GM12878 (cell line): Measurements from ENCODE around the gene CHPF2. TPM values are rescaled to one million over a fixed set of nuclear protein-coding genes. Genes with fewer than 3 reads are reported as not detected.

ENCODE experiments used
- ATAC-seq: fragments of 200-7000 bp; cut with Tn5 transposase; 3 replicates; pipeline ENCODE4 v1.9.1; 2020; ENCODE audit warnings: mild to moderate bottlenecking, moderate library complexity
- BruUV-seq: library from RNA; stranded (reverse); fragments of 400-500 nt; replicated peaks from 2 replicates; lab custom pipeline; 2021; lab: Mats Ljungman, UMichigan
- CTCF ChIA-PET: fragments of 300-600 bp; sonication (Branson Sonifier 250); formaldehyde crosslinking; extraction: SDS; loops from one replicate; lab custom pipeline; 2021; ENCODE audit warnings: inconsistent platforms; lab: Yijun Ruan, JAX
- POLR2A ChIA-PET: fragments of 350-600 bp; formaldehyde crosslinking; extraction: SDS; loops from one replicate; lab custom pipeline; 2021; ENCODE audit warnings: inconsistent platforms; lab: Charles Lee
- RAD21 ChIA-PET: fragments of 300-600 bp; sonication (Branson Sonifier 250); formaldehyde crosslinking; loops from one replicate; lab custom pipeline; 2023; ENCODE audit warnings: antibody characterized with exemption; ENCODE audit not compliant: unreplicated experiment; lab: Charles Lee
- SMC1A ChIA-PET: fragments of 300-600 bp; sonication (Branson Sonifier 250); formaldehyde crosslinking; loops from one replicate; lab custom pipeline; 2023; ENCODE audit not compliant: unreplicated experiment, uncharacterized antibody; lab: Charles Lee
- DNase-seq: peaks from one replicate; pipeline ENCODE4 v3.0.0-alpha.2; 2011; ENCODE audit warnings: low read depth, low spot score
- FAIRE-seq: peaks from 3 replicates; lab custom pipeline; 2011; peaks lifted over from hg19 to GRCh38; lab: Jason Lieb, UNC
- H2AFZ ChIP-seq: 2 replicates; pipeline ENCODE4 v1.6.0; 2011; ENCODE audit warnings: low read depth, low read length, control low read depth; ENCODE audit not compliant: control insufficient read depth
- H3K27ac ChIP-seq: 2 replicates; pipeline ENCODE4 v1.5.1; 2011; ENCODE audit warnings: control low read depth; ENCODE audit not compliant: control insufficient read depth, insufficient read depth
- H3K27me3 ChIP-seq, 2 experiments: replicated peaks in 1 of 2; 2 replicates each; pipeline versions ENCODE4 v1.6.0 to v1.6.1; 2011; ENCODE audit warnings: low read length in 1 of 2; ENCODE audit not compliant: control insufficient read depth in 2 of 2, insufficient read depth in 2 of 2
- H3K36me3 ChIP-seq, 2 experiments: 2 replicates each; pipeline ENCODE4 v1.5.1; 2011; ENCODE audit warnings: low read length in 1 of 2; ENCODE audit not compliant: control insufficient read depth in 2 of 2, insufficient read depth in 2 of 2
- H3K4me1 ChIP-seq: 2 replicates; pipeline ENCODE4 v1.6.1; 2011; ENCODE audit warnings: mild to moderate bottlenecking, low read length, moderate library complexity, mixed read lengths; ENCODE audit not compliant: control insufficient read depth, insufficient read depth
- H3K4me2 ChIP-seq: 2 replicates; pipeline ENCODE4 v1.6.0; 2011; ENCODE audit warnings: control low read depth; ENCODE audit not compliant: control insufficient read depth, insufficient read depth
- H3K4me3 ChIP-seq: fragments of 200-600 bp; sonication (generic); 2 replicates; pipeline ENCODE4 v1.5.1; 2016
- H3K79me2 ChIP-seq: 2 replicates; pipeline ENCODE4 v1.6.0; 2011; ENCODE audit warnings: low read length; ENCODE audit not compliant: control insufficient read depth, insufficient read depth
- H3K9ac ChIP-seq: 2 replicates; pipeline ENCODE4 v1.8.0; 2011; ENCODE audit warnings: low read length, control low read depth, mixed read lengths; ENCODE audit not compliant: control insufficient read depth, insufficient read depth
- H3K9me3 ChIP-seq: replicated peaks from 3 replicates; pipeline ENCODE4 v1.5.1; 2011; ENCODE audit warnings: mild to moderate bottlenecking, low read length; ENCODE audit not compliant: control insufficient read depth, insufficient read depth
- H4K20me1 ChIP-seq: 2 replicates; pipeline ENCODE4 v1.6.0; 2011; ENCODE audit not compliant: control insufficient read depth, insufficient read depth
- ASH2L ChIP-seq: fragments of 300-600, 200-600 bp; sonication (generic); IDR thresholded peaks from 2 replicates; pipeline ENCODE4 v1.6.1; 2017; ENCODE audit warnings: low read depth, mild to moderate bottlenecking, borderline replicate concordance
- ATF3 ChIP-seq: IDR thresholded peaks from 2 replicates; pipeline ENCODE4 v1.6.1; 2011; ENCODE audit warnings: low read depth, mild to moderate bottlenecking, low read length, moderate library complexity, borderline replicate concordance; ENCODE audit errors: extremely low read depth
- CHD2 ChIP-seq: IDR thresholded peaks from 2 replicates; pipeline ENCODE4 v1.6.1; 2011; ENCODE audit warnings: low read depth, low read length, improper control_type of control experiment, borderline replicate concordance
- DPF2 ChIP-seq: fragments of 450-650 bp; IDR thresholded peaks from 2 replicates; pipeline ENCODE4 v1.6.1; 2017; ENCODE audit warnings: mild to moderate bottlenecking
- KDM1A ChIP-seq: fragments of 200-600 bp; sonication (generic); IDR thresholded peaks from 2 replicates; pipeline ENCODE4 v1.6.1; 2016; ENCODE audit warnings: borderline replicate concordance
- MYB ChIP-seq: fragments of 150-350 bp; IDR thresholded peaks from 2 replicates; pipeline ENCODE4 v1.6.1; 2014; ENCODE audit warnings: mild to moderate bottlenecking, low read depth, low read length, borderline replicate concordance
- PKNOX1 ChIP-seq: fragments of 450-650 bp; IDR thresholded peaks from 2 replicates; pipeline ENCODE4 v1.6.1; 2016; ENCODE audit warnings: mild to moderate bottlenecking
- POLR2AphosphoS2 ChIP-seq: IDR thresholded peaks from 2 replicates; pipeline ENCODE4 v1.6.1; 2011; ENCODE audit warnings: low read depth, mild to moderate bottlenecking, low read length, improper control_type of control experiment, moderate library complexity
- PRDM15 ChIP-seq: fragments of 450-650 bp; formaldehyde crosslinking; IDR thresholded peaks from 2 replicates; pipeline ENCODE4 v1.4.0; 2020; ENCODE audit warnings: mild to moderate bottlenecking, moderate library complexity
- SIN3A ChIP-seq: IDR thresholded peaks from 2 replicates; pipeline ENCODE4 v1.6.1; 2012; ENCODE audit warnings: low read depth, low read length, improper control_type of control experiment
- SIX5 ChIP-seq: IDR thresholded peaks from 2 replicates; pipeline ENCODE4 v1.6.1; 2011; ENCODE audit warnings: mild to moderate bottlenecking, low read depth, low read length, moderate library complexity; ENCODE audit not compliant: severe bottlenecking
- SKIL ChIP-seq: fragments of 450-650 bp; IDR thresholded peaks from 2 replicates; pipeline ENCODE4 v1.6.1; 2017; ENCODE audit warnings: mild to moderate bottlenecking, low read depth, inconsistent platforms; ENCODE audit not compliant: poor library complexity, severe bottlenecking
- YBX1 ChIP-seq: fragments of 450-650 bp; IDR thresholded peaks from 2 replicates; pipeline ENCODE4 v1.6.1; 2016; ENCODE audit warnings: antibody characterized with exemption
- WGBS: methylation state at CpG from one replicate; pipeline ENCODE4 v1.1.6; 2016; ENCODE audit warnings: low lambda C conversion rate; ENCODE audit not compliant: insufficient replicate concordance, insufficient coverage; ENCODE audit errors: missing lambda C conversion rate; 5-methylcytosine and 5-hydroxymethylcytosine counted together
- in situ Hi-C: fragments of 300-500 bp; cut with MboI; formaldehyde crosslinking; loops from 9 replicates; pipeline ENCODE4 v1.14.3; 2018; ENCODE audit warnings: mixed read lengths
- intact Hi-C: fragments of 100-400 bp; cut with micrococcal nuclease; formaldehyde crosslinking; loops from one replicate; pipeline ENCODE4 v1.14.2; 2022; ENCODE audit not compliant: unreplicated experiment
- polyA plus RNA-seq, 11 experiments: library from polyadenylated mRNA; depleted of rRNA in 4 of 11; unstranded in 6 of 11; stranded (reverse) in 5 of 11; fragments of >200 nt; fragmentation: Nextera tagmentation in 4 of 11; fragmentation: Illumina TruSeq in 1 of 11; extraction: Ambion mirVana in 4 of 11; extraction: Trizol in 1 of 11; gene quantifications; 1 replicate in 1 of 11; 2 replicates in 10 of 11; pipeline versions ENCODE4 v1.2.1 to v1.2.3, GENCODE V29; 2011 to 2016; ENCODE audit warnings: inconsistent platforms in 2 of 11, missing spikeins in 2 of 11, low read depth in 1 of 11
- total RNA-seq, 4 experiments: library from RNA; depleted of rRNA in 3 of 4; stranded (reverse); fragments of >200 nt in 3 of 4; fragmentation: Illumina TruSeq in 1 of 4; extraction: Trizol in 1 of 4; gene quantifications; 2 replicates each; pipeline versions ENCODE4 v1.2.1 to v1.2.3, GENCODE V29; 2013 to 2021

The CHPF2 gene
- total and polyA plus RNA-seq, 10 of the 15 experiments (the other 5 are each of a cell fraction or from before 2014, with no cell fraction given) = 0.23 to 33.1 (median 11.5) TPM

- H2AFZ ChIP-seq = no peak overlapping the region
- FAIRE-seq (no peak), ATAC-seq (no peak)
- intact Hi-C loops = no loop called here
- ChIA-PET POLR2A (no interaction called here), SMC1A (no interaction called here), RAD21 (no interaction called here)
- H3K79me2 ChIP-seq = no peaks in the 10 kb centered on the region
- BruUV-seq = no TSS peak
- H3K36me3 ChIP-seq = no peaks in the 10 kb centered on the region
- H3K27me3 ChIP-seq = peaks cover 0 to 4% of the 10 kb centered on the region in 2 experiments; a peak in 3 of 4 replicates
- in situ Hi-C loops = no loop called here
- H3K4me2 ChIP-seq = no peak overlapping the region
- no peak overlapping the region for H3K27ac ChIP-seq
- 71% methylated on average over 8 of the region's 8 CpGs for WGBS
- H3K4me1 ChIP-seq = no peaks in the 10 kb centered on the region
- H3K9ac ChIP-seq = no peak overlapping the region
- TF ChIP-seq POLR2AphosphoS2 (no peak), KDM1A (no peak), DPF2 (no peak), PRDM15 (CRISPR knock-in tag) (no peak), ATF3 (no peak), MYB (no peak), SIN3A (no peak), CHD2 (no peak), SIX5 (no peak), PKNOX1 (no peak), SKIL (no peak), YBX1 (no peak), ASH2L (no peak)
- TF ChIP-seq, all 136 proteins: peak for 0
- CTCF ChIA-PET = interaction anchor here (1.1 kb wide), 1 partner anchor 34 kb away, joined by 3 read pairs; no protein-coding TSS in a partner anchor
- H3K4me3 ChIP-seq = no peak overlapping the region
- H4K20me1 ChIP-seq = no peaks in the 10 kb centered on the region
- H3K9me3 ChIP-seq = no peaks in the 10 kb centered on the region
- no peak for DNase-seq
Observed at GRCh38 chr7:151277631-151278030, 45.3 kb downstream of the CHPF2 start.
